Activated CD4-positive, alpha-beta T cell treated with anti-CD3 and anti-CD28 coated beads, Interleukin-2, amount 10 ng/mL, durations not matched to agents 24 days and 14 days (primary cell): ENCODE measurements around the gene TRAFD1. TPM values are rescaled to one million over a fixed set of nuclear protein-coding genes. Genes with fewer than 3 reads are reported as not detected.

ENCODE experiments used
- DNase-seq: peaks from one replicate; pipeline ENCODE4 v3.0.0; 2022
- H3K27ac Mint-ChIP-seq: one replicate; pipeline ENCODE4 v1.8.0; 2022; ENCODE audit warnings: mild to moderate bottlenecking, mixed read lengths
- H3K27me3 Mint-ChIP-seq: one replicate; pipeline ENCODE4 v1.8.0; 2022; ENCODE audit warnings: mixed read lengths
- H3K36me3 Mint-ChIP-seq: one replicate; pipeline ENCODE4 v1.8.0; 2022; ENCODE audit warnings: low read depth, mild to moderate bottlenecking, mixed read lengths
- H3K4me1 Mint-ChIP-seq: one replicate; pipeline ENCODE4 v1.8.0; 2021; ENCODE audit warnings: mixed read lengths
- H3K4me3 Mint-ChIP-seq: one replicate; pipeline ENCODE4 v1.8.0; 2022; ENCODE audit warnings: mild to moderate bottlenecking, moderate library complexity, mixed read lengths
- H3K9me3 Mint-ChIP-seq: one replicate; pipeline ENCODE4 v1.8.0; 2021; ENCODE audit warnings: mixed read lengths
- intact Hi-C: fragments of 100-400 bp; cut with micrococcal nuclease; formaldehyde crosslinking; loops from one replicate; pipeline ENCODE4 v1.15.1; 2023
- total RNA-seq: library from RNA; stranded (reverse); gene quantifications from 2 replicates; pipeline ENCODE4 v1.2.3, GENCODE V29; 2022

Gene TRAFD1
- total RNA-seq, 1 donor from 2014 or later = 45.6 TPM

GRCh38 chr12:112199136-112199535 lies 73.8 kb downstream of the TRAFD1 start:
- intact Hi-C loops = no loop called here
- Mint-ChIP-seq H3K4me1 (no peaks in the 10 kb centered on the region), H3K27me3 (no peaks in the 10 kb centered on the region), H3K9me3 (no peaks in the 10 kb centered on the region), H3K36me3 (peaks cover 27% of the 10 kb centered on the region), H3K27ac (no peak overlapping the region), H3K4me3 (no peak overlapping the region)
- DNase-seq = no peak

Other genes with a start within 250 kb of the TRAFD1 start
- gene TMEM116, start 112.4 kb upstream of the TRAFD1 start, total RNA-seq = 9.7 and 11.1 TPM in 2 replicates
- 56.6 and 60.9 TPM in 2 replicates for gene ERP29, start 112.1 kb upstream of the TRAFD1 start, total RNA-seq
- 60.0 and 62.1 TPM in 2 replicates for gene NAA25, start 16.8 kb upstream of the TRAFD1 start, total RNA-seq